ENCODE results near the gene FURIN. TPM values are rescaled to one million over a fixed set of nuclear protein-coding genes. Genes with fewer than 3 reads are reported as not detected.

The FURIN gene
- total and polyA plus RNA-seq, 4 donors, result 57.1 to 159 (median 92.1) TPM

GRCh38 chr15:90912770-90913075, 44.3 kb downstream of the FURIN start:
- H3K4me1 ChIP-seq (ENCODE audit: control insufficient read depth in 5 of 5, insufficient read depth in 5 of 5, low read length in 5 of 5), result no peaks in the 10 kb centered on the region
- DNase-seq (no peak), ATAC-seq (ENCODE audit: insufficient read depth, low FRiP score) (no peak)
- H3K27me3 ChIP-seq (ENCODE audit: control insufficient read depth in 3 of 3, insufficient read depth in 3 of 3, low read length in 2 of 3), result no peaks in the 10 kb centered on the region
- H3K36me3 ChIP-seq (ENCODE audit: control insufficient read depth in 4 of 4, insufficient read depth in 4 of 4, low read length in 4 of 4), result peaks cover 18 to 79% (median 38%) of the 10 kb centered on the region in 4 donors
- H3K9me3 ChIP-seq (ENCODE audit: control insufficient read depth in 4 of 4, insufficient read depth in 3 of 4, low read length in 3 of 4), result no peaks in the 10 kb centered on the region
- H3K4me3 ChIP-seq, result no peak overlapping the region
- no peak overlapping the region for H3K9ac ChIP-seq (ENCODE audit: insufficient read depth in 1 of 2, low read length in 2 of 2)
- H3K27ac ChIP-seq (ENCODE audit: low read depth in 1 of 2, low read length in 1 of 2), result no peak overlapping the region
- TF ChIP-seq CTCF (IDR thresholded peaks at IDR 0.05; ENCODE audit: control extremely low read depth, extremely low read depth), result no peak
- WGBS, 2 donors, result 95 to 97% methylated on average over 7 of the region's 7 CpGs

GRCh38 chr15:90913398-90913944, 45.1 kb downstream of the FURIN start:
- Histone ChIP-seq H3K4me3 (no peak overlapping the region), H3K9ac (ENCODE audit: insufficient read depth in 1 of 2, low read length in 2 of 2) (no peak overlapping the region), H3K9me3 (ENCODE audit: control insufficient read depth in 4 of 4, insufficient read depth in 3 of 4, low read length in 3 of 4) (no peaks in the 10 kb centered on the region), H3K36me3 (ENCODE audit: control insufficient read depth in 4 of 4, insufficient read depth in 4 of 4, low read length in 4 of 4) (peaks cover 22 to 86% (median 42%) of the 10 kb centered on the region in 4 donors), H3K27me3 (ENCODE audit: control insufficient read depth in 3 of 3, insufficient read depth in 3 of 3, low read length in 2 of 3) (no peaks in the 10 kb centered on the region), H3K27ac (ENCODE audit: low read depth in 1 of 2, low read length in 1 of 2) (no peak overlapping the region), H3K4me1 (ENCODE audit: control insufficient read depth in 5 of 5, insufficient read depth in 5 of 5, low read length in 5 of 5) (no peaks in the 10 kb centered on the region)
- no peak for TF ChIP-seq CTCF (IDR thresholded peaks at IDR 0.05; ENCODE audit: control extremely low read depth, extremely low read depth)
- DNase-seq (no peak), ATAC-seq (ENCODE audit: insufficient read depth, low FRiP score) (no peak)
- 95 to 97% methylated on average over 12 of the region's 12 CpGs for WGBS, 2 donors

- Histone ChIP-seq H3K4me3 (no peak overlapping the region), H3K9ac (ENCODE audit: insufficient read depth in 1 of 2, low read length in 2 of 2) (no peak overlapping the region), H3K4me1 (ENCODE audit: control insufficient read depth in 5 of 5, insufficient read depth in 5 of 5, low read length in 5 of 5) (no peaks in the 10 kb centered on the region), H3K27ac (ENCODE audit: low read depth in 1 of 2, low read length in 1 of 2) (peak overlapping the region in 1 of 2 donors; percentile 59), H3K27me3 (ENCODE audit: control insufficient read depth in 3 of 3, insufficient read depth in 3 of 3, low read length in 2 of 3) (no peaks in the 10 kb centered on the region), H3K36me3 (ENCODE audit: control insufficient read depth in 4 of 4, insufficient read depth in 4 of 4, low read length in 4 of 4) (peaks cover 27 to 85% (median 45%) of the 10 kb centered on the region in 4 donors), H3K9me3 (ENCODE audit: control insufficient read depth in 4 of 4, insufficient read depth in 3 of 4, low read length in 3 of 4) (no peaks in the 10 kb centered on the region)
- 65 to 82% methylated on average over 22 of the region's 22 CpGs for WGBS, 2 donors
- TF ChIP-seq CTCF (IDR thresholded peaks at IDR 0.05; ENCODE audit: control extremely low read depth, extremely low read depth), result no peak
- ATAC-seq (ENCODE audit: insufficient read depth, low FRiP score) (no peak), DNase-seq (no peak)
These were observed 46.1 kb downstream of the FURIN start for GRCh38 chr15:90914305-90915080.

All from lung (tissue), 12 donors.